DMS79 treated with DMSO at 0.1 percent for 48 hours (cell line): ENCODE data around the gene SSTR5.
"Not testable (repeated sequence)": the region's sequence is repeated elsewhere in the genome, so short reads cannot be mapped to it uniquely, and the experiment has no call there.

Source experiments
- DNase-seq: peaks from one replicate; lab custom pipeline; 2025; lab: John Stamatoyannopoulos, UW

Gene SSTR5

GRCh38 chr16:1075546-1075945 is 3.0 kb downstream of the SSTR5 start:
- no peak for DNase-seq

GRCh38 chr16:1076801-1077576 is 4.4 kb downstream of the SSTR5 start:
- no peak for DNase-seq

GRCh38 chr16:1077877-1078578 is 5.5 kb downstream of the SSTR5 start:
- DNase-seq, result no peak

GRCh38 chr16:1078579-1079021 is 6.1 kb downstream of the SSTR5 start:
- peak; percentile 49 for DNase-seq

GRCh38 chr16:1079341-1079740 is 6.8 kb downstream of the SSTR5 start:
- no peak for DNase-seq

GRCh38 chr16:1079786-1080525 is 7.4 kb downstream of the SSTR5 start:
- DNase-seq, result no peak

GRCh38 chr16:1080801-1081733 is 8.5 kb downstream of the SSTR5 start:
- no peak for DNase-seq

GRCh38 chr16:1081734-1082265 is 9.3 kb downstream of the SSTR5 start:
- DNase-seq, result no peak

GRCh38 chr16:1082266-1082951 is 9.9 kb downstream of the SSTR5 start:
- no peak for DNase-seq

- peak; percentile 71 for DNase-seq
These were observed 10.6 kb downstream of the SSTR5 start for GRCh38 chr16:1082952-1083675.

GRCh38 chr16:1084971-1085370 is 12.4 kb downstream of the SSTR5 start:
- DNase-seq, result no peak

- not testable (repeated sequence) for DNase-seq
These were observed 13.9 kb downstream of the SSTR5 start for GRCh38 chr16:1086443-1086842.

GRCh38 chr16:1088295-1089170 is 16.0 kb downstream of the SSTR5 start:
- peak; percentile 55 for DNase-seq

GRCh38 chr16:1089439-1089821 is 16.9 kb downstream of the SSTR5 start:
- no peak for DNase-seq

GRCh38 chr16:1089822-1090619 is 17.5 kb downstream of the SSTR5 start:
- no peak for DNase-seq

- peak; percentile 20 for DNase-seq
These were observed 18.4 kb downstream of the SSTR5 start for GRCh38 chr16:1090620-1091587.

- DNase-seq, result no peak
These were observed 19.5 kb downstream of the SSTR5 start for GRCh38 chr16:1091992-1092552.
